Activated CD4-positive, alpha-beta T cell treated with anti-CD3 and anti-CD28 coated beads for 36 hours (primary cell): ENCODE data around the gene ELMO1. TPM values are rescaled to one million over a fixed set of nuclear protein-coding genes. Genes with fewer than 3 reads are reported as not detected.

Source experiments
- ATAC-seq: fragments of 200-7000 bp; cut with Tn5 transposase; one replicate; pipeline ENCODE4 v1.10.0; 2021; ENCODE audit warnings: mild to moderate bottlenecking, moderate library complexity
- CTCF ChIA-PET: fragments of 350-600 bp; sonication (Branson Sonifier 250); formaldehyde crosslinking; loops from one replicate; lab custom pipeline; 2021; ENCODE audit warnings: antibody characterized with exemption; lab: Charles Lee
- POLR2A ChIA-PET: fragments of 350-600 bp; sonication (Branson Sonifier 250); formaldehyde crosslinking; loops from one replicate; lab custom pipeline; 2021; ENCODE audit warnings: antibody characterized with exemption, inconsistent platforms; lab: Charles Lee
- DNase-seq: peaks from one replicate; pipeline ENCODE4 v3.0.0-alpha.2; 2020
- H3K27ac Mint-ChIP-seq: one replicate; pipeline ENCODE4 v1.8.0; 2021; ENCODE audit warnings: mixed read lengths
- H3K27me3 Mint-ChIP-seq: one replicate; pipeline ENCODE4 v1.8.0; 2021; ENCODE audit warnings: mixed read lengths
- H3K36me3 Mint-ChIP-seq: one replicate; pipeline ENCODE4 v1.8.0; 2021; ENCODE audit warnings: low read depth, mixed read lengths
- H3K4me1 Mint-ChIP-seq: one replicate; pipeline ENCODE4 v1.8.0; 2021; ENCODE audit warnings: mixed read lengths
- H3K4me3 Mint-ChIP-seq: one replicate; pipeline ENCODE4 v1.8.0; 2021; ENCODE audit warnings: mild to moderate bottlenecking, moderate library complexity, mixed read lengths
- H3K9me3 Mint-ChIP-seq: one replicate; pipeline ENCODE4 v1.8.0; 2021; ENCODE audit warnings: low read depth, mixed read lengths
- intact Hi-C, 2 experiments: fragments of 100-400 bp; cut with DNase I in 1 of 2; cut with micrococcal nuclease in 1 of 2; formaldehyde crosslinking; loops; one replicate each; pipeline versions ENCODE4 v1.14.2 to v1.15.1; 2022 to 2024; cut with DNase I, micrococcal nuclease
- total RNA-seq, 2 experiments: library from RNA; stranded (reverse); gene quantifications; one replicate each; pipeline ENCODE4 v1.2.3, GENCODE V29; 2021

The ELMO1 gene
- total RNA-seq, 2 experiments from 2014 or later, result 96.2 to 173 TPM

DNA sequence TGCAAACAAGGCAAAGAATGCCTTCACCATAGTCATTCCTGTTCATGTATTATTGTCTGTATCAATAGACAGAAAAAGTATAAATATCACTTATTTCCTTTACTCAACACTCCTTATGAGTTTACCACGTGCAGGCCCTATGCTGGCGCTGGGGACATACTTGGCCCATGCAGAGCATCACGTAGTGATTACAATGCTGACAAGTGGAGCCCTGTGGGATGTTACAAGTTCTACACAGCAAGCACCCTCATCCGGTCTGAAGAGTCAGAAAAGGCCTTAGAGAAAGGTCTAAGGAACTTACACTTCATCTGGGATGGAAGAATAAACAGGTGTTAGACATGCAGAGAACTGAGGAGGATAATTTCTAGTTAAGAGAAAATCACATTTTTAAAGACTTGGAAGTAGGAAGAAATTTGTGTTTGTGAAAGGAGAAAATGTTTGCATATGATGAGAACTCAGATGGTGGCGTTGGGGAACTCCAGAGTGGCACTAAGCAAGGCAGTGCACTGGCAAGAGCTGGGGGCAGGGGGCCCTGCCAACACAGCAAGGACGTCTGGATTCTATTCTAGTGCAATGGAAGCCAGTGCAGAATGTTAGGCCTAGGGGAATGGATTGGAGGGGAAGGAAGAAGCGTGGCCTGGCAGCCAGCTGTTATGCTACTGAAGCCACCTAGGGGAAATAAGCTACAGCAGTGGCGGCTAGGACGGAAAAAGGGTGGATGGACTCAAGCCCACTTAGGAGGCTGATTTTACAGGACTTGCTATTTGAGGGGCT lies 116.2 kb downstream of the ELMO1 start:
- ChIA-PET CTCF (interaction anchor here (0.5 to 1.5 kb wide), 5 partner anchors 10 to 1684 kb away, joined by 3 to 5 read pairs (median 4); no protein-coding TSS in a partner anchor), POLR2A (no interaction called here)
- Mint-ChIP-seq H3K36me3 (peaks cover 85% of the 10 kb centered on the region), H3K9me3 (peaks cover 16% of the 10 kb centered on the region), H3K4me3 (no peak overlapping the region), H3K4me1 (peaks cover 84% of the 10 kb centered on the region), H3K27ac (peak overlapping the region; percentile 40), H3K27me3 (no peaks in the 10 kb centered on the region)
- intact Hi-C loops, result no loop called here
- ATAC-seq (no peak), DNase-seq (no peak)

DNA sequence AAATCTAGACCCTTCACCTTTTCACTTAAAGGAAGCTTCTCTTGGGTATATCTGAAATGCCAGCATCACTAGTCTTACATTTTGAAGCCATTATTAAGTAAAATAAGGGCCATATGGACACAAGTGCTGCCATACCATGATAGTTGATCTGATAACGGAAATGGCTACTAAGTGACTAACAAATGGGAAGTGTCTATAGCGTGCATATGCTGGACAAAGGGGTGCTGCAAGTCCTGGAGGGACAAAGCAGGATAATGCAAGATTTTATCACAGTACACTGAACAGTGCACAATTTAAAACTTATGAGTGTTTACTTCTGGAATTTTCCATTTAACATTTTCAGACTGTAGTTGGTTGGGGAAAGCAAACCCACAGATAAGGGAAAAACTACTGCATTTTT lies 117.9 kb downstream of the ELMO1 start:
- Mint-ChIP-seq H3K27ac (no peak overlapping the region), H3K27me3 (no peaks in the 10 kb centered on the region), H3K9me3 (peaks cover 12% of the 10 kb centered on the region), H3K36me3 (peaks cover 77% of the 10 kb centered on the region), H3K4me3 (no peak overlapping the region), H3K4me1 (peaks cover 79% of the 10 kb centered on the region)
- no peak for ATAC-seq
- ChIA-PET CTCF (no interaction called here), POLR2A (interaction anchor here (0.7 kb wide), 1 partner anchor 839 kb away, joined by 3 read pairs; no protein-coding TSS in a partner anchor)
- DNase-seq, result no peak
- intact Hi-C loops, result no loop called here

DNA sequence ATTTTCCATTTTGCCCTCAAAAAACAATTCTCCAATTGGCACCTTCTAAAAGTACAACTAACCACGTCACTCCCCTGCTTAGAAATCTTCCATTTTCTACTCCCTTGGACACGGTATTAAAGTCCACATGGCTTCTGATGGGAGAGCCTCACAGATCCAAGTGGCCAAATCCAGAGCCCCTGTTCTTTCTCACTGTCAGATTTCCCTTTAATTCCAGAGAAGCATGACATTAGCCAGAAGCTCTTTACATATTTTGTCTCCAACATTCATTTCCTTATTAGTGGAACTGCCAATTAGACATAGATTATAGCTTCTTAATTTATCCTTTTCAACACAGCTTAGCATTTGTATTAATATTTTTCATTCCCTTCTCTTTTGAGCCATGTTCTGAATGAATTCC lies 118.7 kb downstream of the ELMO1 start:
- DNase-seq (no peak), ATAC-seq (no peak)
- Mint-ChIP-seq H3K4me1 (peaks cover 70% of the 10 kb centered on the region), H3K27me3 (no peaks in the 10 kb centered on the region), H3K27ac (no peak overlapping the region), H3K36me3 (peaks cover 76% of the 10 kb centered on the region), H3K9me3 (peaks cover 12% of the 10 kb centered on the region), H3K4me3 (no peak overlapping the region)
- CTCF ChIA-PET, result no interaction called here
- intact Hi-C loops, result no loop called here
- POLR2A ChIA-PET, result no interaction called here

DNA sequence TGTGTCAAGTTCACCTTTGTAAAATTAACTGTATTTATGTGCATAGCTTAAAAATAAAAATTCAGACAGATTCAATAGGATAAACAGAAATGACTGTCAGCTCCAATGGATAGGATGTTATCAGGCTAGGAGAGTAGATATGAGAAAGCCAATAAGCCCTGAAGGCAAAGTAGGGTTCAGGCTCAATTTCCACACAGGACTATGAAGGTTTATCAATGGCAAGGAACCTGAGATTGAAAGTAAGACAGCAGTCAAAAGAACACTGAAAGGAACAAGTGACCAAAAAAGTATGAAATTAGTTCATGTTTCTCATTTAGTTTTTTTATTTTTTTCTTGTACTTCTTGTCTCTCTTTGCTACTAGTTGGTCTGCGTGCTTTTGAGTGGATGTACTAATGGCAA lies 121.4 kb downstream of the ELMO1 start:
- POLR2A ChIA-PET, result no interaction called here
- CTCF ChIA-PET, result interaction anchor here (0.6 kb wide), 1 partner anchor 9 kb away, joined by 3 read pairs; no protein-coding TSS in a partner anchor
- Mint-ChIP-seq H3K4me1 (peaks cover 45% of the 10 kb centered on the region), H3K27ac (peak overlapping the region; percentile 47), H3K4me3 (no peak overlapping the region), H3K27me3 (no peaks in the 10 kb centered on the region), H3K9me3 (peaks cover 12% of the 10 kb centered on the region), H3K36me3 (peaks cover 62% of the 10 kb centered on the region)
- intact Hi-C loops, result no loop called here
- DNase-seq, result no peak
- peak; percentile 49 for ATAC-seq

DNA sequence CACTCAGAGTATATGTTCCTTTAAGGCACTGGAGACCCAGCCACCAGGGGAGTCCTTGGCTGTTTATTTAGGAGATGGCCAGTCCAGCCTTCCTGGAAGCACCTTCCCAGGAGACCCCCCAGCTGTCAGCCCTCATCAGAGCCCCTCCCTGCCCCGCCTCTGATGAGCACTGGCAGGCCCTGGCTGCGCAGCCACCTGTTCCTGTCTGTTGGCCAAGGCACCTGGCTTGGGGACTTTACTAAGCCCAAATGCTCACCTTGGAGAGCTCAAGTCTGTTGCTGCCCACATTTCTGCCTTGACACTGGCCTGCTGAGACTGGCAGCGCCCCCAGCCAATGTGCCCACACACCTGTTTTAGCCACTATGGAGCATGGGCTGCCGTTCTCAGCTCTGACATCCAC lies 124.7 kb downstream of the ELMO1 start:
- no peak for DNase-seq
- peak overlapping the region; percentile 19 for H3K27ac Mint-ChIP-seq
- no peak overlapping the region for H3K4me3 Mint-ChIP-seq
- ChIA-PET POLR2A (no interaction called here), CTCF (interaction anchor here (0.7 to 1.0 kb wide), 2 partner anchors 17 to 171 kb away, joined by 3 read pairs; no protein-coding TSS in a partner anchor)
- no peaks in the 10 kb centered on the region for H3K27me3 Mint-ChIP-seq
- intact Hi-C loops, result no loop called here
- H3K9me3 Mint-ChIP-seq, result no peaks in the 10 kb centered on the region
- H3K4me1 Mint-ChIP-seq, result peaks cover 24% of the 10 kb centered on the region
- ATAC-seq, result no peak
- peaks cover 36% of the 10 kb centered on the region for H3K36me3 Mint-ChIP-seq

DNA sequence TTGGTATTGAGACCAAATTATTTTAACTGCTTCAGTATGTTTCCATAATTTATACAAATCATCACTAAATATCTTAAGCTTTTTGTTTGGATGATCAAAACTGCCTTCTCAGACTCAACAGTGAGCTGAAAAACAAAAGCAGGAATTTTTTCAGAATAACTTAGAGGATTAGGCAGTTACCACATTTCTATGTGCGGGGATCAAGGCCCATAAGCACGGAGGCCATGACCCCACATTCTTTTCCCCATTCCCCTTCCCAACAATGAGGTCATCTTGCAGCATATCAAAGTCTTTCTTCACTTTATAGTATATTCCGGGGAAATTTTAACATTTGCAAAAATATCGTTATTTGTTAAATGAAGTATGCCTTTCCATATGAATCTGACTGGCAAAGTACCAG lies 125.8 kb downstream of the ELMO1 start:
- Mint-ChIP-seq H3K27ac (no peak overlapping the region), H3K4me1 (peaks cover 15% of the 10 kb centered on the region), H3K27me3 (no peaks in the 10 kb centered on the region), H3K9me3 (no peaks in the 10 kb centered on the region), H3K36me3 (peaks cover 26% of the 10 kb centered on the region), H3K4me3 (no peak overlapping the region)
- CTCF ChIA-PET, result interaction anchor here (0.7 to 1.6 kb wide), 7 partner anchors 10 to 266 kb away, joined by 3 to 6 read pairs (median 3); no protein-coding TSS in a partner anchor
- POLR2A ChIA-PET, result no interaction called here
- no peak for ATAC-seq
- DNase-seq, result no peak
- intact Hi-C loops, result no loop called here

DNA sequence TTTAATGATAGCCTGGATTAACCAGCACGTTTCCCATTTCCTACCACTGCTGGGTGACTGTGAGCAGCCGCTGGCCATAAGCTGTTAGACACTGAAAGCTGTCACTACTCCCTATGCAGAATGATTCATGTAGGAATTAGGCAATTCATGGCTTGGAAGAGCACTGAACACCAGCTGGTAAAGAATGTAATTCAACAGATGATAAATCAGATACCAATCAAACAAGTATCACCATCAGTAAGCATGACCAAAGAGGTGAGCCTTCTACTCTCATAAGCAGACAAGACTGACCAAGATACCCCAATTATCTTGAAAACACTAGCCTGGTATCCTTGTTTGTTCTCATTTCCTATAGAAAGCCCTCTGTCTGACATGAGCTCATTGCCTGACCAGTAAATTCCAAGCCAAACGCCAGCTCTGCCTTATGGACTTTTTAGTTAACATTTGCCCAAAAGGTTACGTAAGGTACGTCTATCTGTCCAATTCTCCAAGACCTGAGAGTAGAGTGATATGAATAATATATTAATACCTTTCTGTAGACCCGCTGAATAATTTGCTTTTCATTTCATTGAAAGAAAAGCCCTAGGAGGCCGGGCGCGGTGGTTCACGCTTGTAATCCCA lies 127.7 kb downstream of the ELMO1 start:
- ATAC-seq, result no peak
- no peaks in the 10 kb centered on the region for H3K27me3 Mint-ChIP-seq
- ChIA-PET POLR2A (interaction anchor here (0.6 to 1.1 kb wide), 2 partner anchors 44 to 124 kb away, joined by 3 read pairs; no protein-coding TSS in a partner anchor), CTCF (interaction anchor here (0.6 to 1.4 kb wide), 3 partner anchors 15 to 547 kb away, joined by 3 read pairs; no protein-coding TSS in a partner anchor)
- H3K4me1 Mint-ChIP-seq, result peaks cover 14% of the 10 kb centered on the region
- DNase-seq, result no peak
- no peak overlapping the region for H3K27ac Mint-ChIP-seq
- H3K9me3 Mint-ChIP-seq, result peaks cover 3% of the 10 kb centered on the region
- peaks cover 22% of the 10 kb centered on the region for H3K36me3 Mint-ChIP-seq
- no peak overlapping the region for H3K4me3 Mint-ChIP-seq
- intact Hi-C loops, result no loop called here

DNA sequence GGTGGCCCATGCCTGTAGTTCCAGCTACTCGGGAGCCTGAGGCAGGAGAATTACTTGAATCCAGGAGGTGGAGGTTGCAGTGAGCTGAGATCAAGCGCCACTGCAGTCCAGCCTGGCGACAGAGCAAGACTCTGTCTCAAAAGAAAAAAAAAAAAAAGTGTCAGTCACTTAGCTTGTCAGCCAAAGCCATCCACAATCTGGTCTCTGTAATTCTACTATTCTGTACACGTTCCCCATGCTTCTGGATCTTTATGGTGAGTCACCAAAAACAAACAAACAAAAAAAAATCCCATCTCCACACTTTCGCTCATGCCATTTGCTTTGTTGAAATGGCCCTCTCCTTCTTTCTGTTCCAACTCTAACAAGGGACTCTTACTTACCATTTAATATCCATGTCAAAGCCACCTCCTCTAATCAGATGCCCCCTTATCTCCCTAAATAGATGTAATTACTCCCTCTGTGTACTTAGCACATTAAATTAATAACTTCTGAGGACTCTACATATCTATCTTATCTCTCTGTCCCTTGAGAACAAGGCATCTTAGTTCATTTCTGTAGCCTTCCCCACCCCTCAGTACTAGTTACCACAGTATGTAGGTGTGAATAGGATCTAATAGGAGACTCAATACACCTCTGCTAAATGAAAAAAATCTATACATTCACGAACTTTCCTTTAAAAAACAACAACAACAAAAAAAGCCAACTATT lies 128.4 kb downstream of the ELMO1 start:
- intact Hi-C loops, result no loop called here
- DNase-seq (no peak), ATAC-seq (no peak)
- CTCF ChIA-PET, result interaction anchor here (0.5 to 1.4 kb wide), 5 partner anchors 15 to 596 kb away, joined by 3 read pairs; partner anchors contain the start of gene SFRP4
- Mint-ChIP-seq H3K4me3 (no peak overlapping the region), H3K9me3 (peaks cover 3% of the 10 kb centered on the region), H3K27ac (no peak overlapping the region), H3K27me3 (no peaks in the 10 kb centered on the region), H3K36me3 (peaks cover 20% of the 10 kb centered on the region), H3K4me1 (peaks cover 19% of the 10 kb centered on the region)
- POLR2A ChIA-PET, result interaction anchor here (0.6 kb wide), 1 partner anchor 124 kb away, joined by 3 read pairs; no protein-coding TSS in a partner anchor

DNA sequence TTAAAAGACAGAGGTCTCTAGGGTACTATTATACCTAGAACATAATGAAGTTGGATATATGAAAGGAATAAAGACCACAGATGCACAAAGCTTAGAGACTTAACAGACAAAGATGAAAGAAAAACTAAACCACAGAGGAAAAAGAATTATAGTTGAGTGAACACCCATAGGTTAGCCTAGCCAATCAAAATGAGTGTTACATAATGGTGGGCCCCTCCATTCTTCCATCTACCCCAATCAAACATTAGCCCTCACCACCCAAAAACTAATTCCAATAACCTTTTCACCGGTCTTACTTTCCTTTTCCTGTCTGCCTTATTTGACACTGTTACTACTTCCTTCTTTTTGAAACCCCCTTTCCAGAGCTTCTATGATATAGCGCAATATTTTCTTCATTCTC lies 130.1 kb downstream of the ELMO1 start:
- ATAC-seq, result no peak
- intact Hi-C loops, result no loop called here
- Mint-ChIP-seq H3K9me3 (peaks cover 3% of the 10 kb centered on the region), H3K27ac (no peak overlapping the region), H3K36me3 (peaks cover 26% of the 10 kb centered on the region), H3K4me3 (no peak overlapping the region), H3K4me1 (peaks cover 33% of the 10 kb centered on the region), H3K27me3 (no peaks in the 10 kb centered on the region)
- POLR2A ChIA-PET, result interaction anchor here (1.1 kb wide), 1 partner anchor 9 kb away, joined by 4 read pairs; no protein-coding TSS in a partner anchor
- DNase-seq, result no peak
- CTCF ChIA-PET, result interaction anchor here (1.4 kb wide), 1 partner anchor 23 kb away, joined by 5 read pairs; no protein-coding TSS in a partner anchor

DNA sequence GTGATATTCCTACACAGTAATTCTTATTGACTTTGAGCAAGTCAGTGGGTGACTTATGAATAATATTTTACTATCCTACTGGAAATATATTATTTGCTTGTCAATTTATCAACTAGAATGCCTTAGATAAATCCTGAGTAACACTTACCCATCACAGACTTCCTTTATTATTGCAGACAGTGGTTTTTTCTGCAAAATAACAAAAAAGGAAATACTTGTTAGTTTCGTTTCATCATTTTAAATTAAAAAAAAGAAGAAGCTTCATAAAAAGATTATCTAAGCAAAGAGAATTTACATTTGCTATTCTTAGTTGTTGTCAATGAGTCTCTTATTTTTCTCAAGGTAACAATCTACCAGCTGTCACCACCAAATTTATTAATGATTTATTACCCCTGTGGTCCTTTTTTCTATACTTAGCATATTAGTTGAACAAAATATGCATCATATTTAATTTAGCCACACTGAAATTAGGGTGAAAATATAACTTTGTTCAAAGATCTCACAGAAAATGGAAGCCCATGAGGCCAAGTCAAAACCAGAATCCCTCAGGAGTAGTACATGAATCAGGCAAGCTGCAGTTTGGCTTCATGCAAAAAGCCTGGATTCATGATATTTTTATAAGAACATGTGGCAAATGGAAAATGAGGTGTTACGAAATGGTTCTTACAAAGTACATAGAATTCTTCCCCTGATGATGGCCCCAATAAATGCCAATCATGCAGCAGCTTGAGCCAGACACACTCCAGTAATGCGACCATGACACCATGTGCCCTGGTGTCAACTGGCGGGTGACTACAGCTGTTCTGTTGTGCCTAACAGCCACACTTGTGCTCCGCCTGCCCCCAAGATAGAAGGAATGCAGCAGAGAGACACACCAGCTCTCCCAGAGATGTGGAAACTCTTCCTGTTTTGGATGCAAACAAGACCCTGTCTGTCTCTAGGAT lies 132.6 kb downstream of the ELMO1 start:
- Mint-ChIP-seq H3K36me3 (peaks cover 42% of the 10 kb centered on the region), H3K4me1 (peaks cover 58% of the 10 kb centered on the region), H3K4me3 (no peak overlapping the region), H3K27ac (no peak overlapping the region), H3K27me3 (no peaks in the 10 kb centered on the region), H3K9me3 (peaks cover 3% of the 10 kb centered on the region)
- CTCF ChIA-PET, result interaction anchor here (0.7 to 1.7 kb wide), 3 partner anchors 26 to 1886 kb away, joined by 3 to 6 read pairs (median 3); no protein-coding TSS in a partner anchor
- DNase-seq, result no peak
- intact Hi-C loops, result no loop called here
- no peak for ATAC-seq
- POLR2A ChIA-PET, result no interaction called here
